Tibial artery (tissue), 4 donors: Measurements from ENCODE around the gene ITFG1.

Experiments used
- DNase-seq, 2 donors: peaks; one replicate each; pipeline ENCODE4 v3.0.0-alpha.2; 2019
- H3K27ac ChIP-seq, 2 donors: fragments of 200-600 bp; sonication (generic) in 1 of 2; 1 replicate in 1 of 2; 2 replicates in 1 of 2; pipeline ENCODE4 v1.5.1; 2018 to 2019; ENCODE audit warnings: mild to moderate bottlenecking in 1 of 2
- H3K27me3 ChIP-seq, 2 donors: fragments of 200-600 bp; sonication (generic) in 1 of 2; one replicate each; pipeline versions ENCODE4 v1.5.1 to v1.6.0; 2016 to 2019
- H3K36me3 ChIP-seq, 3 donors: fragments of 200-600 bp; sonication (generic) in 2 of 3; one replicate each; pipeline ENCODE4 v1.5.1; 2016 to 2019; ENCODE audit warnings: mild to moderate bottlenecking in 2 of 3
- H3K4me1 ChIP-seq, 4 donors: fragments of 200-600 bp; sonication (generic) in 2 of 4; 1 replicate in 3 of 4; 2 replicates in 1 of 4; pipeline ENCODE4 v1.5.1; 2016 to 2019
- H3K4me3 ChIP-seq, 2 donors: fragments of 200-600 bp; sonication (generic) in 1 of 2; 1 replicate in 1 of 2; 2 replicates in 1 of 2; pipeline ENCODE4 v1.5.1; 2018 to 2019; ENCODE audit warnings: mild to moderate bottlenecking in 2 of 2
- H3K9me3 ChIP-seq, 3 donors: fragments of 200-600 bp; sonication (generic) in 1 of 3; one replicate each; pipeline ENCODE4 v1.5.1; 2016 to 2019
- CTCF ChIP-seq, 2 experiments: fragments of 200-600 bp in 1 of 2; fragments of 450-650 bp in 1 of 2; IDR thresholded peaks; one replicate each; pipeline ENCODE4 v1.5.1; 2017 to 2019; ENCODE audit warnings: antibody characterized with exemption in 2 of 2, mild to moderate bottlenecking in 1 of 2, moderate library complexity in 1 of 2
- intact Hi-C: fragments of 100-400 bp; cut with DNase I; formaldehyde crosslinking; loops from one replicate; pipeline ENCODE4 v1.15.0; 2023; ENCODE audit warnings: low total_unique reads

Gene ITFG1

DNA sequence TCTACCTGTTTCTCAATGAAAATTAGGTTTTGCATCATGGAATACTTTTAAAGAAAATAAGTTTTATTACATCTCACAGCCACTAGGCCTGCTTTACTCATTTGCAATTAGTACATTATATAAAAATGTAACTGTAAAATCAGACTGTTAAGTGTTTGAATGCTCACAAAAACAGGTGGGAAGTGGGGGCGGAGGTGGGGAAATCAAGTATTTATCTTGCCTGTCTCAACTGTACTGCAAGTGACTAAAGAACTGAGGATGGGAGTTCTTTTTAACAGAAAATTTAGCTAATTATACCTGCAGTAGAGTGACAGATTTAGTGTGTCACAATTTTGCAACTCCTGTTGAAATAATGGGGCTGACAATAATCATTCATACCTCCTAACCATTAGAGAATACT, 34.1 kb downstream of the ITFG1 start:
- H3K4me1 ChIP-seq, result no peaks in the 10 kb centered on the region
- intact Hi-C loops, result no loop called here
- H3K4me3 ChIP-seq, result no peak overlapping the region
- DNase-seq, result no peak
- no peak overlapping the region for H3K27ac ChIP-seq
- no peaks in the 10 kb centered on the region for H3K27me3 ChIP-seq
- H3K9me3 ChIP-seq, result no peaks in the 10 kb centered on the region
- TF ChIP-seq CTCF (IDR thresholded peaks at IDR 0.05), result no peak
- peaks cover 24 to 29% (median 27%) of the 10 kb centered on the region in 3 donors for H3K36me3 ChIP-seq

GRCh38 chr16:47424846-47425245, 36.0 kb downstream of the ITFG1 start:
- H3K27me3 ChIP-seq, result no peaks in the 10 kb centered on the region
- H3K36me3 ChIP-seq, result peaks cover 24 to 29% (median 27%) of the 10 kb centered on the region in 3 donors
- no peaks in the 10 kb centered on the region for H3K9me3 ChIP-seq
- TF ChIP-seq CTCF (IDR thresholded peaks at IDR 0.05), result no peak
- H3K4me3 ChIP-seq, result no peak overlapping the region
- intact Hi-C loops, result no loop called here
- no peak overlapping the region for H3K27ac ChIP-seq
- H3K4me1 ChIP-seq, result no peaks in the 10 kb centered on the region
- DNase-seq, result no peak

DNA sequence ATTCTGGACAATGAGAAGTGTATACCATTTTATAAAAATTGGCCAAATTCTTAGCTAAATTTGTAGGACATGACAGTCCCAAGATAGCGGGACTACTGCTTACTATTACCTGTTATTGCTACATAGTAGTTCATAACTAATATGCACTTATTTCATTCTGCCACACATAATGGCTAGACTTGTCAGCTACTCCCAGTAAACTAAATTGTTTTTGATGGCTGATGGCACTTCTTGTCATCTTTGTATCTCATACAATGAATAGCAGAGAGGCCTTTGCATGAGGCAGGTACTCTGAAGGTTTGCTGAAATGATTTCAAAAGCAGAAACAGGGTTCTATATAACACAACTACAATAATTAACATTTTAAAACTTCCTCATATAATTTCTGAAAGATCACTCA, 44.0 kb downstream of the ITFG1 start:
- no peaks in the 10 kb centered on the region for H3K27me3 ChIP-seq
- H3K27ac ChIP-seq, result no peak overlapping the region
- TF ChIP-seq CTCF (IDR thresholded peaks at IDR 0.05), result no peak
- no peak for DNase-seq
- H3K4me1 ChIP-seq, result peaks cover 0 to 26% (median 8%) of the 10 kb centered on the region in 4 donors
- H3K4me3 ChIP-seq, result no peak overlapping the region
- intact Hi-C loops, result no loop called here
- no peaks in the 10 kb centered on the region for H3K9me3 ChIP-seq
- no peaks in the 10 kb centered on the region for H3K36me3 ChIP-seq

- Histone ChIP-seq H3K27me3 (no peaks in the 10 kb centered on the region), H3K9me3 (no peaks in the 10 kb centered on the region), H3K4me1 (peaks cover 0 to 26% (median 8%) of the 10 kb centered on the region in 4 donors), H3K27ac (no peak overlapping the region), H3K36me3 (no peaks in the 10 kb centered on the region), H3K4me3 (no peak overlapping the region)
- TF ChIP-seq CTCF (IDR thresholded peaks at IDR 0.05), result no peak
- DNase-seq, result no peak
- intact Hi-C loops, result no loop called here
These were observed 47.8 kb downstream of the ITFG1 start for GRCh38 chr16:47413041-47413440.

- Histone ChIP-seq H3K27me3 (no peaks in the 10 kb centered on the region), H3K4me3 (no peak overlapping the region), H3K4me1 (peaks cover 0 to 16% (median 6%) of the 10 kb centered on the region in 4 donors), H3K36me3 (no peaks in the 10 kb centered on the region), H3K27ac (no peak overlapping the region), H3K9me3 (no peaks in the 10 kb centered on the region)
- intact Hi-C loops, result no loop called here
- DNase-seq, result no peak
- TF ChIP-seq CTCF (IDR thresholded peaks at IDR 0.05), result no peak
These were observed 52.4 kb downstream of the ITFG1 start for GRCh38 chr16:47408491-47408890.
